GM12872 (cell line): ENCODE data around the gene OR9Q1.

Experiments
- CTCF ChIP-seq: IDR thresholded peaks from 3 replicates; pipeline ENCODE4 v1.5.1; 2011; ENCODE audit warnings: low read depth, mild to moderate bottlenecking, low read length, moderate library complexity; ENCODE audit not compliant: insufficient read depth

Gene OR9Q1

GRCh38 chr11:58006940-58007339 lies 16.7 kb upstream of the OR9Q1 start:
- TF ChIP-seq CTCF, result no peak

DNA sequence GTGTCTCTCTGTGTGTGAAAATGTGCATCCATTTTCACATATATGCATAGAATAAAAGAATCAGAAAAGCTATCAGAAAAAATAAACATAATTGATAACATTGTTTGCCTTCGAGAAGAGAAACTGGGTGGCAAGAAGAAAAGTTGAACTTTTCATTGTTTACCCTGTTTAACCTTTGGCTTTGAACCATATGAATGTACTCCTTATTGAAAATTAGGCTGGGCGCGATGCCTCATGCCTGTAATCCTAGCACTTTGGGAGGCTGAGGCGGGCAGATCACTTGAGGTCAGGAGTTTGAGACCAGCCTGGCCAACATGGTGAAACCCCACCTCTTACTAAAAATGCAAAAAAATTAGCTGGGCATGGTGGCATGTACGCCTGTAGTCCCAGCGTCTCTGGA lies 11.9 kb upstream of the OR9Q1 start:
- no peak for TF ChIP-seq CTCF

- no peak for TF ChIP-seq CTCF
Measured at GRCh38 chr11:58024601-58025091, 965 bp downstream of the OR9Q1 start.

DNA sequence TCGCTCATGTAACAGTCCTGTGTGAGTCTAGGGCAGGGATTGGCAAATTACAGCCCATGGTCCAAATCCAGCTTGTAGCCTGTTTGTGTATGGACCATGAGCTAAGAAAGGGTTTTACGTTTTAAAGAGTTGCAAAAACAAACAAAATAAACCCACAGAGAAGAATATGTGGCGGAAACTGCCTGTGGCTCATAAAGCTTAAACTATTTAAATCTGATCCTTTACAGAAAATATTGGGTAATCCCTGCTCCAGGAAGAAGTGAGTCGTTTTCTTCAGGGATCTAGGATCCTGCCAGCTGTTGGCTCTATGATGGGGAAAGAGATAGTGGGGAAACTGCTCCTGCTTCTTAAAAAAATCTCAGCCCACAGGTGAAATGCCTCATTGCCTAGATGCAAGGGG lies 3.7 kb downstream of the OR9Q1 start:
- no peak for TF ChIP-seq CTCF

GRCh38 chr11:58028687-58029411 lies 5.2 kb downstream of the OR9Q1 start:
- TF ChIP-seq CTCF, result no peak

- no peak for TF ChIP-seq CTCF
Measured at GRCh38 chr11:58030653-58031052, 7.0 kb downstream of the OR9Q1 start, which contains the start of gene OR6Q1. TSS of gene OR6Q1 (plus strand) at chr11:58030953. CDS start at chr11:58030953, 0 bp downstream.

DNA sequence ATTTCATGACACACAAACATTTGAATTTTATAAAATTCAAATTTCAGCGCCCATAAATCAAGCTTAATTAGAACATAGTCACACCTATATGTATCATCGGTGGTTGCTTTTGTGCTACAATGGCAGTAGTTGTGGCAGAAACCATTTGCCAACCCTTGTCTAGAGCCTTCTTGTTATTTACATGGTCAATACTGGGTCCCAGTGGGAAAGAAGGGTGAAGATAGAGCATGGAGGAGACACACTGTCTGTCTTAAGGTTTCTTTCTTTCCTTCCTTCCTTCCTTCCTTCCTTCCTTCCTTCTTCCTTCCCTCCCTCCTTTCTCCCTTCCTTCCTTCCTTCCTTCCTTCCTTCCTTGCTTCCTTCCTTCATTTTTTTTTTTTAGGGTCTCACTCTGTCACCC lies 10.8 kb downstream of the OR9Q1 start:
- no peak for TF ChIP-seq CTCF
